ENCODE data around the gene SOX6.

Gene SOX6

DNA sequence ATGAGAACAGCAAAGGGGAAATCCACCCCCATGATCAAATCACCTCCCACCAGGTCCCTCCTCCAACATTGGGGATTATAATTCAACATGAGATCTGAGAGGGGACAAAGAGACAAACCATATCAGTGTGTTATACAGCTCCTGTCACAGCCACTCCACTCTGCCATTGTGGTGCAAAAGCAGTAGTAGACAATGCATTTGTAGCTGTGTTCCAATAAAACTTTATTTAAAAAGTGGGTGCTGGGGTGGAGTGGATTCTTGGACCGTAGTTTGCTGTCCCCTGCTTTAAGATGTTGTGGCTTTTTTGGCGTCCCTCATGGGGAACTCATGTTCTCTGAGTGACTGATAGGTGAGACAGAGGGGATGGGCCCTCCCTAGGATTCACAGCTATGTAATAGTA, 399.1 kb downstream of the SOX6 start:
- DNase-seq (ENCODE audit: low spot score), result no peak

DNA sequence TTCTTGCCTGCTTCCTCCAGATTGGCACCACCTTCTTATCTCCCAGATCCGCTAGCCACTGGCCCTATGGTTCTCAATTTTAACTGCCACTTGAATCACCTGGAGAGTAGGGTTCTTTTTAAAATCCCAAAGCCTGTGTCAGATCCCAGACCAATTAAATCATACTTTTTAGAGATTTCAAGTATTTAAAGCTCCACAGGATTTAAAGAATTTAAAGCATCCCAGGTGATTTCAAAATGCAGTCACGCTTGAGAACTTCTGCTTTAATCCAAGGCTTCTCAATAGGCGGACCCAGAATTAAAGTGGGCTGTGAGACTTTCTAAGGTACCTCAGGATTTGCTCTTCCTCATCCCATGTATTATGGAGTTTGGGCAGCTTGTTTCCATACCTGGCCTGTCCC, 400.0 kb downstream of the SOX6 start:
- no peak for DNase-seq (ENCODE audit: low spot score)

DNA sequence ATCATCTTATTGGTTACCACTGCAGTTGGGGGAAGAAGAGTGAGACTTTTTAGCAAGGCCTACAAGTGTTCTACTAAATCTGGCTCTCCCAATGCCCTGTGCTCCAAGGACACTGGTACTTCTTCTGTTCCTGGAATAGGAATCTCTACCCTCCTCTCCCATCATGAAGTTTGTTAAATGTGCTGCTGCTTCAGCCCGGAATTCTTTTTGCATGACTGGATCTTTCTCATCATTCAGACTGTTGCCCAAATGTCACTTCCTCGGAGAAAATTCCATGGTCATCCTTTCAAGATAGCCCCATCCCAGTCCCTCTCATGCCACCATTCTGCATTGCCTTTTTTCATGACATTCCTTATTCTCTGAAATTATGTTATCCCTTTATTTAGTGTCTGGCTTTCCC, 400.8 kb downstream of the SOX6 start:
- no peak for DNase-seq (ENCODE audit: low spot score)

DNA sequence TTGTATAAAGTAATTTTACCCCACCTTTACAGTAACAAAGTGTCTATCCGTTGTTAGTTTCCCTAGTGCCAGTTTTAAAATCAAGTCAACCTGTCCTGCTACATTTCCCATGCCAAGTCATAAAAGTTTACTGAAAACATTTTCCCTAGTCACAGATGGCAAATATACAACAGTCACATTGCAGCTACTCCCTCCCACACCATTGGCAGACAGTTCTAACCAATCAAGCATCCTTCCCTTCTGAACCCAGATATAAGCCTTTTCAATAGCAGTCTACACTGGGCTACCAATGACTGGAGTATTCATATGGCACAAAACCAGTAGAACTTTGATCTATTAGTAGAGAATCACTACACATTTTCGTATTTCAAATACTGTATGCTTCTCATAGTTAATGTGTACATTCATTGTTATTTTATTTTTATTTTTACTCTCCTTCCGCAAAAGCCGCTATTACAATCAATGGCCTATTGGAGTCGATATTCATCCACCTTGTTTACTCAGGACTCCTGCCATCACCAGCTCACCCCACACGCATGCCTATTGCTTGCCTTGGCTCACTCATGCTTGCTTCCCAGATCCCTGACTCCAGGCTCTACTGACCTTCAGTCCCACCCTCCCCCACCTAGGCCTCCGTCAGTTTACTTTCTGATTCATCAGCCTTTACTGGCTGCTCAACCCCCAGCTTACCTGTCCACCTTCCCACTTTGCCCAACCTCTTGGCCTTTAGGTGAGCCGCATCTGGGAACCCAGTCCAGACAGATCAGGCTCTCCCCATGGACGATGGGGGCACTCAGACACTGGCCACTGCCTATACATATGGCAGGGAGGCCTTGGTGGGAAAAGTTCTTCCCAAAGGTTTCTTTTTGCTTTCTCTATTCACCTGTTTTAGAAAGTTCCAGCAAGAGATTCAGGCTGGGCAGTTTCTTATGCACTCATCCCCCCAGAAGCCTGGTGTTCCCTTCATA, 408.4 kb downstream of the SOX6 start:
- no peak for DNase-seq (ENCODE audit: low spot score)

DNA sequence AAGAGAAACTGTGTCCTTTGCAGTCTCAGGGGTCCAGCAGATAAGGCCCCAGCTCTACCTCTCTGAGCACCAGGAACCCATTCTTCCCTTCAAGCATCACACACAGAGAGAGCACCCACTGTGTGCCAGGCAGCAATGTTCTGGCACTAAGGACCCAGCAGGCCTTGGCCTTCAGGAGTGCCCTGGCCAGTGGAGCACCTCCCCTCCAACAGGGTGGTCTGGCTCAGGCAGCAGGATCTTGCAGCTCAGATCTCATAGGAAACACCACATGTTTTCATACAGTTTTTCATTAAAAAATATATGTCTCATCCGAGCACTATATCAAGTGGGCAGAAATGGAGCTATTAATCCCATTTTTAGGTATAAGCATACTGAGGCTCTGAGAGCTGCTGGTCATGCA, 410.6 kb downstream of the SOX6 start:
- DNase-seq (ENCODE audit: low spot score), result no peak

DNA sequence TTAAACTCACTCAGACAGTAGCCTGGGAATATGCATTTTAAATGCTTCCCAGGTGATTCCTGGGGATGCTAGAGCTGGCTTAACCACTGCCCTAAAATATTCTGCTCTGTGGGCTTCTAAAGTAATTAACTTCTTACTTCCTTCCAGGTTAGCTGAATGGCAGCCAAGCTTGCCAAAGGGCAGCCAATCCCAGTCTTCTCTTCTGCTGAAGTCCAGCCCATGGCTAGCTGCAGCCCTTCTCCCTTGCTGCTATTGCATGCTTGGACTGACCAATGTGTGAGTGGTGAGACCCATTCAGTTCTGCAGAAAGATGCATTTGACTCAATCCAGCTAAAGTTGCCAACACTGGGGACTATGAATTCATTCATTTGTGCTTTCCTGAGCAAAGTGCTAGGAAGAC, 411.9 kb downstream of the SOX6 start:
- DNase-seq (ENCODE audit: low spot score), result no peak

DNA sequence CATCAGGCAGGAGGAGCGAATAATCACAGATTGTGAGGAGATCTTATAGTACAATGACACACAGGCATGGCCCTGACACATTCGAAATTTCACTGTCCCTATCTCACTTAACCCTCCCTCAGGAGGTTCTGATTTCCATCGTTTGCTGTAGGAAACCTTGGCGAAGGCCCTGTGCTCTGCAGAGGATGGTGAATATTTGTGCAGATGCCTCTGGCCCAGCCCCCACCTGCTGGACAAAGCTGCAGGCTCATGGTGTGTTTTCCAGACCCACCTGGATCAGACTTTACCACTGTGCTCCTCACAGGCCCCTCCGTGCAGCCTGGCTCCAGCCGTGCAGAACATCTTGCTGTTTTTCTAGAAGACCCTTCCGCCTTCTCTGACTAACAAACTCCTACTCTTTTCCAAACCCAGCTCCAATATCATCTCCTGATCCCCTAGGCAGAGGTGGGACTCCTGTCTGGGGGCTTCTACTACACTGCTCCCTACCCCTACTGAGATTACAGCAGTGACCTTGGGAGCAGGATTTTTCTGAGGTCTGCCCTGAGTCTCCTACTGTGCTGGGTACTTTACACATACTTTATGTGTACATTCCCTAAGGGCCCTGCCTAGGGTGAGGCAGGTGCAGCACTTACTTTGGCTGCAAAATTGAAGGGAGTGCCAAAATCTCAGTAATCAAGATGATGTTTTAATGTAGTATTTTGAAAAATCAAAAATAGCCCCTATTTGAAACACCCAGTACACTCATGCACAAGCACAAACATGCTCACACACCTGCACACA, 412.7 kb downstream of the SOX6 start:
- no peak for DNase-seq (ENCODE audit: low spot score)

DNA sequence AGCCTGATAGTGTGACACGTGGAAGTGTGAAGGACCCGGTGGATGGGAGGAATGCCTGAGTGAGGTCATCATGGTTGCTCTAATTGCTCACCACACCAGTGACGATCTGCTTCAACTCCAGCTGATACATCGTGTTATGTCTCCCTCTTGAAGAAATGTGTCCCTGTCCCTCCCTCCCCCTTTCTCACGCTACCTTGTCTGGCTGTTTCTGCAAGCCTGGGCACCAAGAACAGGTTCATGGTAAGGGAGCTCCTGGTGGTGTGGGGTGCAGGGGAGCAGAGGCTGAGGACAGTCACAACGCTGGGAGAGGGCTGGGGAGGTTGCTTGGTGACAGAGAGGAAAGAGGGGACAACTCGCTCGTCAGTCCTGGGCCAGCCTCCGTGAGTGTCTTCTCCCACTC, 413.4 kb downstream of the SOX6 start:
- DNase-seq (ENCODE audit: low spot score), result no peak

DNA sequence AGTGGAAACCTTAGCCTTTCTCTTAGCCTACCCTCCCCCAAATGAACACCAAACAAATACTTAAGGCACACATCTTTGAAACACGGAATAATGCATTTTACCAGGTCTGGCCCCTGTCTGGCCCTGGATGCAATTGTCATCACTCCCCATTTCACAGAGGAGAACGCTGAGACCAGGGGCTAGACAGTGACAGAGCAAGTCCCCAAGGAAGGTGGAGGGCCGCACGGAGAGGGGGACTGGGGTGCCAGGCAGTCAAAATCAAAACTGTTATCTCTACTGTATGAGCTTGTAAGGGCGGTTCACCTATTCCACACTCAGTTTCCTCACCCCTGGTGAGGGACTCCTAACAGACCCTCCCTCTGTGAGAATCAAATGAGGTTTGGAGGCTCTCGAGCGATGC, 414.2 kb downstream of the SOX6 start:
- no peak for DNase-seq (ENCODE audit: low spot score)

DNA sequence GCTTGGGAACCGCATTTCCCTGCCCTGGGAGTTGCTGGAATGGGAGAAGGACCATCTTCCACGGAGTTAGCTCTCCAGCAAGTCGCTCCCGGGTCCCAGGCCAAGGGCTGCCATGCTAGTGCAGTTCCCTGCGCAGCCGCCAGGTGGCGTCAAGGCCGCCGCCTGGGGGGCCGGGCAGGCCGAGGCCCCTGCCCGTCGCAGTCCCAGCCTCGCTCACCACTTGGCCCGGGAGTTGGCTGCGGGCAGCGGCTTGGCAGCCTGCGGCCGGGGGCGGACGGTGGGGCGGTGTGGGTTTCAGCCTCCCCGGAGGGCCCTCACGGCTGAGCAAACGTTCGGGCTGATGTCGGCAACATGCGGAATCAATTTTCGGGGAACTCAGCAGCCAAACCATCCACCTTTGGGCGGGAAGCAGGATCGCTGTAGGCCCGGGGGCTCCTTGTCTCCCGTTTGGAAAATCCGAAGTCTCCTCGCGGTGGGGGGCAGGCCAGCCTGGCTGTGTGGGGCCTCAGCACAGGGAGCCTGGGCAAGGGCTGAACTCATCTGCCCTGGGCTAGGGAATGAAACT, 415.1 kb downstream of the SOX6 start:
- peak; percentile 80 for DNase-seq (ENCODE audit: low spot score)

DNA sequence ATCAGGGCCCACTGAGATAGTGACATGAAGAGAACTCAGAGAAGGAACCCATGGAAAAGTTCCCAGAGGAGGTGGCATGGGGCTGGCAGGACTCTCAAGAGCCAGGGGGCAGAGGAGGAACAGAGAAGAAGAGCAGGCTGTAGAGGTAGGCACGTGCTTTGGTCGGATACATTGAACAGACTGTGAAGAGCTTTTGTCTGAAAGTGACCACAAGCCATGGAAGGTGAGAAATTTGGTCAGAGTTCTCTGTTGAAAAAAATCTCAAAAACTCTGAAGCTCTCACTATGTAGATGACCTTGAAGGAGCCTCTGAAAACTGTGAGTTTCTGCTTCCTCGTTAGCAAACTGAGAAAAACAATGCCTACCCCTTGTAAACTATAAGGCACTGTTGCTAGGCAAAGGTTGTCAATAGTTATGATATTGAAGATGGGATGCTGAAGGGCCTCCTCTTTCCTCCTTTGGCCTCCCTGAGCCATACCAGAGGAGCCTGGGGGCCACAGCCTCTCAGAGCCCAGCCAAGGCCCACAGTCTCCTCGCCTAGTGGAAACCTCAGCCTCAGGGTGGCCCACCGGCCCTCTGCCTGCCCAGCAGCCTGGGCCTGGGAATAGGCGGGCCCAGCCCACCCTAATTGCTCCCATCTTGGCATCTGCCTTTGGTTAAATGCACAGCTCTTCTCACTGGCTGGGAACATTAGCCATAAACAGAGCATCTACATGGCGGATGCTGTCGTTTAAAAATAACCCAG, 415.7 kb downstream of the SOX6 start:
- no peak for DNase-seq (ENCODE audit: low spot score)

DNA sequence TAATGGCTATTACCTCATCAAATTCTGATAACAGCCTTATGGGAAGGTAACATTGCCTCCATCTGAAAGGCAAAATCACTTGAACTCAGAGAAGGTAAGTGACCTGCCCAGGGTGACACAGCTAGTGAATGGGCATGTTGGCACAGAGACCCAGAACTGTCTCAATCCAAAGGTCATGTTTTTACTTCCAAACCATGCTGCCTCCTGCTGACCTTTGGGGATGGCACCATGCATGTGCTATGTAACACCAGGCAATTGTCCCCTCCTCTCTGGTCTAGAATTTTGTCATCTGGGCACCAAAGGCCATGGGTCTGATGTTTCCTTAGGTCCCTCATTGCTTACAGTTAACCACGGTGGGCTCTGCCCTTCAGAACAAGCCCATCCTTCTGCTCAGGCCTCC, 417.4 kb downstream of the SOX6 start:
- no peak for DNase-seq (ENCODE audit: low spot score)

DNA sequence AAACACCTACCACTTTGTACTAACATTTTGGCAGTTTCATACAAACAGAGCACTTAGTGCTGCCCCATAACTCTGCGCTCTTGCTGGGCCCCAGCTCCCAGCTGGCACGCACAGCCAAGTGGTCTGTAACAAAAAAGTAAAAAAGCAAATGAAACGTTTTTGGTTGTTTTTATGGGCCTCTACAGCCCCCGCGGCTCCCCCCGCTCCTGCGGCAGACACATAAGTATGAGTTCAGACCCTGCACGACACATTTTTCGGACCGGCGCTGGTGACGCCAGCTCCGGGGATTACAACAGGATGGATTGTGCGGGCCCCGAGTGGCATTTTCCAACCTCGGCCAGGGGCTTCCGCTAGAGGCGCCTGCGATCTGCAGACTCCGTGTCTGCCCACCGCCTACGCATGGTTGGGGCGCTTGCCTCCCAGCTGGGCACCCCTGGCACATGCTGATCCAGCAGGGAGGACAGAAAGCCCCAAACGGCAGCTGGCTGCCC, 418.2 kb downstream of the SOX6 start:
- no peak for DNase-seq (ENCODE audit: low spot score)

DNA sequence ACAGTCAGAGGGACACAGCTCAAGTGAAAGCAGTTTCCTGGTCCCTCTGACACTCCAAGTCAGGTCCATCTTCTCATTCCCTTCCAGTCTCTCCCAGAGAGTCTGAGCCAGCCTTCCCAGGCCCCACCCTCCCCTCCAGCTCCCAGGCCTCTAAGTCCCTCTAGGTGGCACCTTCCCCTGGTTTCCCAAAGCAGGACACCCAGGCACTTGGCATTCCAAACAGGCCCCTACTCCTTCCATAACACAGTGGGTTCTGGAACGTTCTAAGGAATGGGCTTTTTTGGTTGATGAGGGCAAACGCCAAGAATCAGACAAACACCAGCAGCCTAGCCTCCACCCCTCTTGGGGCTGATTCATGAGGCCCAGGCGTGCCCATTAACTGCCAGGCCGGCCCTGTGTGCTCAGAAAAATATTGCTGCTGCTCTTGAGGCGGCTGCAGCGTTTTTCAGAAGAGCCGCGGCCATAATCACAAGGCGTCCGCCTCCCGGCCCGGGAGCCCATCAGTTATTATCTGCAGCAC, 418.7 kb downstream of the SOX6 start:
- DNase-seq (ENCODE audit: low spot score), result no peak

DNA sequence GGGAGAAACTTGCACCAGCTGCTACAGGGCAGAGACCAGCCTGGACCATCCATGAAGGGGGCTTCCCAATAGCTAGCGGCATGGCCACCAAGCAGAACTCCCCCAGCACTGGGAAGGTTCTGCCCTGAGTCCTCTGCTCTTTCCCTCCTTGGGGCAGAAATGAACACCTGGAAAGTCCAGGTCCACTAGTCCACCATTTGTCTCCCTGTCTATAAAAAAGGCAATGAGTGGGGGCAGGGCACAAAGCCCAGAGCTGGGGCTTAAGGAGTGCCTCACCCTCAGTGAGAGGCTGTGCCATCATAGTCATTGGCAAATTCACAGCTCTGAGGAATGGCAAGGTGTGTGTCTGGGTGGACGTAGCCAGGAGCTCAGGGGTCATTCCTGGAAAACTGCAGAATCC, 420.3 kb downstream of the SOX6 start:
- no peak for DNase-seq (ENCODE audit: low spot score)

DNA sequence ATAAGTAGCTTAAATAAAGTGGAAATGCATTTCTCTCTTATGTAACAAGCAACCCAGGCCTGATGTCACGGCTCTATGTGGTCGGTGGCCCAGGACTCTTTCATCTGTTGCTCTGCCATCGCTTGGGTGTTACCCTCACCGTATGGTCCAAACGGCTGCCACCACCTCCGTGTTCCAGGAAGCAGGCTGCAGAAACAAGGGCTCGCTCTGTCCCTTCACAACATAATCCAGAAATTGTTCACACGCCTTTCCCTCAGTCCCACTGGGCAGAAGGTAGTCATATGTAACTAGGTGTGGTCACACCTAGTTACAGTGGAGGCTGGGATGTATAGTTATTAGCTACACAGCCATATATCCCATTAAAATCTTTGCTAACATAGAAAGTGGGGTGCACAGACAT, 421.0 kb downstream of the SOX6 start:
- DNase-seq (ENCODE audit: low spot score), result no peak

DNA sequence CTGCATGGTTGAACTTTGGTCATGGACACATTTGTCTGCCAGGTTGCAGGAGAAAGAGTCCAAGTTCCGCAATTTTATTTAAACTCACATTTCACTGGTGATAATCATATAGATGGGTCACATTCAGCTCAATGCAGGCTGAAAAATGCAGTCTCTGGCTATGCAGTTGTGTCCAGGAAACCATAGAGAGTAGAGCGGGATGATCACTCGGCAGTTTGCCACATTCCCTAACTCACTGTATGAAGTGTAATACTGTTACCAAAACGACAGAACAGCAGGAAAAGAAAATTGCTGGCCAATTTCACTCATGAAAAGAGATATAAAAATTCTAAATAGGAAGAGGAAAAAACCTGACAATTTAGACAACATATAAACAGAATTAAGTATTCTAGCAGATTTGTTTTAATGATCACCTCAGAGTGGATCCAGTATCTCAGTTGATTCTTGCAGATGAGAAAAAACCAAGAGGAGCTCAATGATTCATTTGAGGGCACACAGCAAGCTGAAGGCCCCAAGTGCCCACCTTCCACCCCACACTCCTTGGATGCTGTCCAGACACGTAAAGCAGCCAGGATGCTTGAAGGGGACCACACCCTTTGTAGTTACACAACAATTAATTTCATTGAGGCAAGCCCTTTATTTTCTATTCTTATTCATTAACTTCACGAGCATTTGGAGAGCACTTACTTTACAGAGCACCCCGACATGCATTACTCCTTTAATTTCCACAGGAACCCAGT, 422.3 kb downstream of the SOX6 start:
- DNase-seq (ENCODE audit: low spot score), result no peak

DNA sequence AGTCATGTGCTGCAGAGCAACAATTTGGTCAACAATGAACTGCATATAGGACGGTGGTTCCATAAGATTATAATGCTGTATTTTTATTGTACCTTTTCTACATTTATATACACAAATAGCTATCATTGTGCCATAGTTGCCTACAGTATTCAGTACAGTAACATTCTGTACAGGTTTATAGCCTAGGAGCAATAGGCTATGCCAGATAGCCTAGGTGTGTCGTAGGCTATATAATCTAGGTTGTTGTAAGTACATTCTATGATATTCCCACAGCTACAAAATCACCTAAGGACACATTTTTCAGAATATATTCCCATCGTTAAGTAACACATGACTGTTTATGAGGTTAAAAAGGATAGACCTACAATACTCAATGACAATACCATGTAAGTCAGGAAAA, 423.9 kb downstream of the SOX6 start:
- DNase-seq (ENCODE audit: low spot score), result no peak

DNA sequence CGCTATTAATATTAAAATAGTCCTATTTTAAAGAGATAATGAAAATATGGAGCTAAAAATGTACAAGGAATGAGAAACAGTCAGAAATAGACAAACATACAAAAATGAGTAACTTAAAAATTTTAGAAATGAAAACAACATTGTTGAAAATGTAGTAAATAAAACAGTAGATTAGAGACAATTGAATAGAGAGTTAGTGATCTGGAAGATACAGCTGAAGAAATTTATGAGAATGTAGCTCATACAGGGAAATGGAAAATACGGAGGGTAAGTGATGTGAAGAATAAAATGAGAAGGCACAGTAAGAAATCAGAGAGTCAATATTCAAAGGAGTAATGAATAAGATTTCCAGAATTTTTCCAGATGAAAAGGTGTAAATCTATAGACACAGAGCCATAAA, 424.8 kb downstream of the SOX6 start:
- no peak for DNase-seq (ENCODE audit: low spot score)

DNA sequence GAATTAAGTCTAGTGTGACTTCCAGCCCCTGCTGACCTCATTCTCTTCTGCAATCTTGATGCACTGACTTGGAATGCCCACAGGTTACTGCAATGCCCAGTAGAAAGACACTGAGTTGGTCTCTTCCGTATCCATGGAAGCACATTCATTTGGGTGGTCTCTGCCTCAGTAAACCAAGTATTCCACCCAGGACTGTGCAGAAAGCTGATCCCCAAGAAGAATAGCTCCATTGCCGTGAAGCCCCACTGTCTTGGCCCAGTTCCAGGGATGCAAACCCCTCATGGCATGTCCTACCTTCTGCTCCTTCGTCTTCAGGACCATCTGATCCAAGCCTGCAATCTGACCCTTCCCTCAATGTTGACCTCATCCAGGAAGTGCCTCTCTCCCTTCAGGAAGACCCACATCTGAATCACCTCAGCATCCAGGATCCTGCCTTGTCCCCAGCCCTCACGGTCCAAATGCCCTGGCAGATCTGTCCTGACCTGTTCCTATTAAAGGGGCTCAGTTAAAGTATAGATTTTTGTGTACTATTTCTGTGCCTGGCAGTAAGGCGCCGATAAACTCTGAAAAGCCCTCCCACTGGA, 425.8 kb downstream of the SOX6 start:
- no peak for DNase-seq (ENCODE audit: low spot score)
